ENCODE measurements around the gene PKIG. TPM values are rescaled to one million over a fixed set of nuclear protein-coding genes. Genes with fewer than 3 reads are reported as not detected.
"Not testable (repeated sequence)": the region's sequence is repeated elsewhere in the genome, so short reads cannot be mapped to it uniquely, and the experiment has no call there.

PKIG gene
- total and polyA plus RNA-seq, 10 of the 15 experiments (the other 5 are each of a cell fraction or from before 2014, with no cell fraction given): 5.7 to 82.3 (median 39.7) TPM

GRCh38 chr20:44654210-44654609 is 71.8 kb downstream of the PKIG start:
- H3K36me3 ChIP-seq (ENCODE audit: control insufficient read depth in 2 of 2, insufficient read depth in 2 of 2, low read length in 1 of 2); in situ Hi-C loops (cut with MboI); intact Hi-C loops (cut with micrococcal nuclease; ENCODE audit: unreplicated experiment); DNase-seq (ENCODE audit: low read depth, low spot score); H3K27ac ChIP-seq (ENCODE audit: control insufficient read depth, insufficient read depth); FAIRE-seq; H3K9me3 ChIP-seq (replicated peaks; ENCODE audit: control insufficient read depth, insufficient read depth, low read length); H2AFZ ChIP-seq (ENCODE audit: control insufficient read depth, low read depth, low read length); H3K4me3 ChIP-seq; H4K20me1 ChIP-seq (ENCODE audit: control insufficient read depth, insufficient read depth); H3K9ac ChIP-seq (ENCODE audit: control insufficient read depth, insufficient read depth, low read length); H3K4me2 ChIP-seq (ENCODE audit: control insufficient read depth, insufficient read depth); BruUV-seq (replicated peaks); H3K27me3 ChIP-seq (replicated peaks in 1 of 2; ENCODE audit: control insufficient read depth in 2 of 2, insufficient read depth in 2 of 2, low read length in 1 of 2); ATAC-seq: not testable (repeated sequence)
- Histone ChIP-seq H3K79me2 (ENCODE audit: control insufficient read depth, insufficient read depth, low read length) (peaks cover 23% of the 10 kb centered on the region), H3K4me1 (ENCODE audit: control insufficient read depth, insufficient read depth, low read length) (peaks cover 16% of the 10 kb centered on the region)
- ChIA-PET POLR2A (interaction anchor here (1.0 kb wide), 1 partner anchor 64 kb away, joined by 3 read pairs; no protein-coding TSS in a partner anchor), CTCF (interaction anchor here (1.0 to 2.9 kb wide), 4 partner anchors 10 to 269 kb away, joined by 3 to 20 read pairs (median 4); no protein-coding TSS in a partner anchor), RAD21 (ENCODE audit: unreplicated experiment) (interaction anchor here (1.8 kb wide), 1 partner anchor 17 kb away, joined by 3 read pairs; no protein-coding TSS in a partner anchor), SMC1A (ENCODE audit: uncharacterized antibody, unreplicated experiment) (interaction anchor here (1.1 to 4.3 kb wide), 5 partner anchors 12 to 44 kb away, joined by 3 to 20 read pairs (median 4); no protein-coding TSS in a partner anchor)
- WGBS (ENCODE audit: insufficient coverage, insufficient replicate concordance, low lambda C conversion rate, missing lambda C conversion rate): 89% methylated on average over 4 of the region's 5 CpGs

- no peak for ATAC-seq
- SMC1A ChIA-PET (ENCODE audit: uncharacterized antibody, unreplicated experiment): interaction anchor here (0.7 to 2.1 kb wide), 5 partner anchors 9 to 204 kb away, joined by 3 to 5 read pairs (median 3); no protein-coding TSS in a partner anchor
- Histone ChIP-seq H3K4me1 (ENCODE audit: control insufficient read depth, insufficient read depth, low read length) (peaks cover 6% of the 10 kb centered on the region), H3K36me3 (ENCODE audit: control insufficient read depth in 2 of 2, insufficient read depth in 2 of 2, low read length in 1 of 2) (no peaks in the 10 kb centered on the region), H3K79me2 (ENCODE audit: control insufficient read depth, insufficient read depth, low read length) (peaks cover 4% of the 10 kb centered on the region), H3K27ac (ENCODE audit: control insufficient read depth, insufficient read depth) (no peak overlapping the region), H3K27me3 (replicated peaks in 1 of 2; ENCODE audit: control insufficient read depth in 2 of 2, insufficient read depth in 2 of 2, low read length in 1 of 2) (no peaks in the 10 kb centered on the region), H3K4me2 (ENCODE audit: control insufficient read depth, insufficient read depth) (no peak overlapping the region), H3K9me3 (replicated peaks; ENCODE audit: control insufficient read depth, insufficient read depth, low read length) (no peaks in the 10 kb centered on the region; the same call in 2 of the 3 replicates), H2AFZ (ENCODE audit: control insufficient read depth, low read depth, low read length) (no peak overlapping the region), H4K20me1 (ENCODE audit: control insufficient read depth, insufficient read depth) (no peaks in the 10 kb centered on the region), H3K4me3 (no peak overlapping the region), H3K9ac (ENCODE audit: control insufficient read depth, insufficient read depth, low read length) (no peak overlapping the region)
- RAD21 ChIA-PET (ENCODE audit: unreplicated experiment): interaction anchor here (0.5 to 1.1 kb wide), 2 partner anchors 28 to 58 kb away, joined by 3 read pairs; no protein-coding TSS in a partner anchor
- no TSS peak for BruUV-seq (replicated peaks)
- intact Hi-C loops (cut with micrococcal nuclease; ENCODE audit: unreplicated experiment) (no loop called here), in situ Hi-C loops (cut with MboI) (no loop called here)
- CTCF ChIA-PET: interaction anchor here (0.7 to 1.5 kb wide), 5 partner anchors 10 to 29 kb away, joined by 3 to 7 read pairs (median 3); no protein-coding TSS in a partner anchor
- POLR2A ChIA-PET: interaction anchor here (1.0 kb wide), 1 partner anchor 69 kb away, joined by 4 read pairs; no protein-coding TSS in a partner anchor
- WGBS (ENCODE audit: insufficient coverage, insufficient replicate concordance, low lambda C conversion rate, missing lambda C conversion rate): 44% methylated on average over 3 of the region's 3 CpGs
- no peak for DNase-seq (ENCODE audit: low read depth, low spot score)
- no peak for FAIRE-seq
- TF ChIP-seq BACH1 (IDR thresholded peaks at IDR 0.05; ENCODE audit: borderline replicate concordance) (no peak), HCFC1 (IDR thresholded peaks at IDR 0.05; ENCODE audit: low read length) (no peak), PBX3 (IDR thresholded peaks at IDR 0.05; ENCODE audit: insufficient replicate concordance, low read depth, low read length) (no peak), STAT1 (conservative IDR thresholded peaks at IDR 0.05) (no peak), GABPA (IDR thresholded peaks at IDR 0.05; ENCODE audit: low read depth) (no peak), HSF1 (IDR thresholded peaks at IDR 0.05; ENCODE audit: low read depth, low read length) (no peak), MEF2A (IDR thresholded peaks at IDR 0.05; ENCODE audit: insufficient read depth, low read depth, low read length) (no peak), USF1 (IDR thresholded peaks at IDR 0.05; ENCODE audit: borderline replicate concordance, extremely low read length, insufficient read depth, low read depth, low read length) (no peak), ZZZ3 (IDR thresholded peaks at IDR 0.05; ENCODE audit: control insufficient read depth, insufficient read length, low read depth) (no peak), SREBF2 (IDR thresholded peaks at IDR 0.05; ENCODE audit: low read length) (no peak), CREM (IDR thresholded peaks at IDR 0.05; ENCODE audit: low read depth) (no peak), RFX5 (IDR thresholded peaks at IDR 0.05; ENCODE audit: low read depth, low read length) (no peak), SP1 (IDR thresholded peaks at IDR 0.05; ENCODE audit: low read depth, low read length) (no peak), CHD4 (IDR thresholded peaks at IDR 0.05) (no peak)
Observed at GRCh38 chr20:44656448-44656847, 74.1 kb downstream of the PKIG start.
